Smooth muscle cell (in vitro differentiated cells): ENCODE results near the gene SUN1. TPM values are rescaled to one million over a fixed set of nuclear protein-coding genes. Genes with fewer than 3 reads are reported as not detected.

Experiments used
- DNase-seq: peaks from one replicate; lab custom pipeline; 2025; ENCODE audit not compliant: unreplicated experiment; lab: John Stamatoyannopoulos, UW
- H2AFZ ChIP-seq: fragments of 200-600 bp; sonication (generic); 2 replicates; pipeline ENCODE4 v1.6.0; 2016; ENCODE audit warnings: antibody characterized with exemption, low read depth, mild to moderate bottlenecking
- H3F3A ChIP-seq: fragments of 200-600 bp; sonication (generic); 2 replicates; pipeline ENCODE4 v1.6.0; 2017; ENCODE audit warnings: antibody characterized with exemption, low read depth
- H3K27ac ChIP-seq: fragments of 200-600 bp; sonication (generic); 2 replicates; pipeline ENCODE4 v1.5.1; 2016; ENCODE audit warnings: low read depth, mild to moderate bottlenecking
- H3K27me3 ChIP-seq: fragments of 200-600 bp; sonication (generic); 2 replicates; pipeline ENCODE4 v1.6.1; 2016; ENCODE audit warnings: low read depth, mild to moderate bottlenecking
- H3K36me3 ChIP-seq: fragments of 200-600 bp; sonication (generic); 2 replicates; pipeline ENCODE4 v1.5.1; 2016; ENCODE audit warnings: low read depth
- H3K4me1 ChIP-seq: fragments of 200-600 bp; sonication (generic); 2 replicates; pipeline ENCODE4 v1.5.1; 2016; ENCODE audit warnings: low read depth
- H3K4me2 ChIP-seq: fragments of 200-600 bp; sonication (generic); 2 replicates; pipeline ENCODE4 v1.6.0; 2016; ENCODE audit warnings: mild to moderate bottlenecking
- H3K4me3 ChIP-seq: fragments of 200-600 bp; sonication (generic); 2 replicates; pipeline ENCODE4 v1.5.1; 2016; ENCODE audit warnings: mild to moderate bottlenecking
- H3K79me2 ChIP-seq: fragments of 200-600 bp; sonication (generic); 2 replicates; pipeline ENCODE4 v1.6.0; 2016; ENCODE audit warnings: low read depth, mild to moderate bottlenecking
- H3K9ac ChIP-seq: fragments of 200-600 bp; sonication (generic); 2 replicates; pipeline ENCODE4 v1.6.0; 2016; ENCODE audit warnings: low read depth
- H3K9me3 ChIP-seq: fragments of 200-600 bp; sonication (generic); replicated peaks from 2 replicates; pipeline ENCODE4 v1.5.1; 2016; ENCODE audit warnings: low read depth
- H4K20me1 ChIP-seq: fragments of 200-600 bp; sonication (generic); 2 replicates; pipeline ENCODE4 v1.6.0; 2016; ENCODE audit warnings: low read depth
- WGBS: methylation state at CpG from one replicate; pipeline ENCODE4 v1.1.7; 2016; ENCODE audit warnings: low lambda C conversion rate; 5-methylcytosine and 5-hydroxymethylcytosine counted together
- polyA plus RNA-seq: library from polyadenylated mRNA; unstranded; fragments of >200 nt; fragmentation: Nextera tagmentation; extraction: Ambion mirVana; gene quantifications from 2 replicates; pipeline ENCODE4 v1.2.1, GENCODE V29; 2016
- total RNA-seq: library from RNA; depleted of rRNA; stranded (reverse); fragments of >200 nt; gene quantifications from 2 replicates; pipeline ENCODE4 v1.2.3, GENCODE V29; 2014
- TF ChIP-seq, protein P1 (sequence below): fragments of 200-600 bp; sonication (generic); IDR thresholded peaks from 2 replicates; pipeline ENCODE4 v1.5.1; 2017; ENCODE audit warnings: borderline replicate concordance, mild to moderate bottlenecking, antibody characterized with exemption; ENCODE audit not compliant: insufficient read depth, poor library complexity, severe bottlenecking

Gene SUN1
- total and polyA plus RNA-seq, 2 experiments from 2014 or later, result 50.7 to 90.3 TPM

DNA sequence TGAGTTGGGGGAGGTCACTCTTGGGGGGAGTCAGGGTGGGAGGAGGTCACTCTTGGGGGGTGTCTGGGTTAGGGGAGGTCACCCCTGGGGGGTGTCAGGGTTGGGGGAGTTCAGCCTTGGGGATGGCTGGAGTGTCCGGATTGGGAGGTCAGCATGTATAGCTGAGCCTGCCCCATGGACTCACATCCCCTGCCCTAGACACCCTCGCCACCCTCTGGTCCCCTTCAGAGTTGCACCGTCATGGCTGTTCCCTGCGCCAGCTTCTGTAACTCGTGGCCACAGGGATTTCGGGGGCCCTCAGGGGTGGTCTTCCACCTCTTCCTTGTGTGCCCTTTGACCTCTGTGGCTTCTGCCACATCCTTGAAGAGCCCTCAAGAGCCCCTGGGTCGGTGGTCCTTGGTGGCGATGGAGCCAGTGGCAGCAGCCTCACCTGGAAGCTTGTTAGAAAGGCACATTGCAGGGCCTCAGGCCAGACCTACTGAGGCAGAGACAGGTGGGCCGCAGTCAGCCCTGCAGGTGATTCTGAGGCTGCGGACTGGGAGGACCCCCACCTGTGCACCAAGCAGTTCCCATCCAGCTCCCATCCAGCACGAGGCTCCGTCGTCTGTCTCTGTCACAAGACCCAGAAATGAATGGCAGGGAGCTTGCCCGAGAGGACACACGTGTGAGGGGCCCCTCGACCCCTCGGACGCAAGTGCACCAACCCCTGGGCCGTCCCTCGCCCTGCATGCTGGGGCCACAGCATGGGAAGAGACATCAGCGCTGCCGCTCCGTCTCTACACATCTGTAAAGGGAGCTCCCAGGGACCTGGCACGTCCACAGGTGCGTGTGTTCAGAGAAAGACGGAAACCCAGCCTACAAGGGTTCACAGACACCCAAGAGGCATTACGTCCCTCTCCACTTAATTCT lies 44.7 kb upstream of the SUN1 start:
- Histone ChIP-seq H3K9me3 (no peaks in the 10 kb centered on the region), H3K4me2 (no peak overlapping the region), H3F3A (no peaks in the 10 kb centered on the region), H3K27ac (no peak overlapping the region), H2AFZ (no peak overlapping the region), H4K20me1 (no peaks in the 10 kb centered on the region), H3K4me3 (no peak overlapping the region), H3K27me3 (no peaks in the 10 kb centered on the region), H3K4me1 (no peaks in the 10 kb centered on the region), H3K79me2 (no peaks in the 10 kb centered on the region), H3K36me3 (no peaks in the 10 kb centered on the region), H3K9ac (no peak overlapping the region)
- 98% methylated on average over 25 of the region's 27 CpGs for WGBS
- TF ChIP-seq, protein P1, sequence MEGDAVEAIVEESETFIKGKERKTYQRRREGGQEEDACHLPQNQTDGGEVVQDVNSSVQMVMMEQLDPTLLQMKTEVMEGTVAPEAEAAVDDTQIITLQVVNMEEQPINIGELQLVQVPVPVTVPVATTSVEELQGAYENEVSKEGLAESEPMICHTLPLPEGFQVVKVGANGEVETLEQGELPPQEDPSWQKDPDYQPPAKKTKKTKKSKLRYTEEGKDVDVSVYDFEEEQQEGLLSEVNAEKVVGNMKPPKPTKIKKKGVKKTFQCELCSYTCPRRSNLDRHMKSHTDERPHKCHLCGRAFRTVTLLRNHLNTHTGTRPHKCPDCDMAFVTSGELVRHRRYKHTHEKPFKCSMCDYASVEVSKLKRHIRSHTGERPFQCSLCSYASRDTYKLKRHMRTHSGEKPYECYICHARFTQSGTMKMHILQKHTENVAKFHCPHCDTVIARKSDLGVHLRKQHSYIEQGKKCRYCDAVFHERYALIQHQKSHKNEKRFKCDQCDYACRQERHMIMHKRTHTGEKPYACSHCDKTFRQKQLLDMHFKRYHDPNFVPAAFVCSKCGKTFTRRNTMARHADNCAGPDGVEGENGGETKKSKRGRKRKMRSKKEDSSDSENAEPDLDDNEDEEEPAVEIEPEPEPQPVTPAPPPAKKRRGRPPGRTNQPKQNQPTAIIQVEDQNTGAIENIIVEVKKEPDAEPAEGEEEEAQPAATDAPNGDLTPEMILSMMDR, result no peak
- no peak for DNase-seq

DNA sequence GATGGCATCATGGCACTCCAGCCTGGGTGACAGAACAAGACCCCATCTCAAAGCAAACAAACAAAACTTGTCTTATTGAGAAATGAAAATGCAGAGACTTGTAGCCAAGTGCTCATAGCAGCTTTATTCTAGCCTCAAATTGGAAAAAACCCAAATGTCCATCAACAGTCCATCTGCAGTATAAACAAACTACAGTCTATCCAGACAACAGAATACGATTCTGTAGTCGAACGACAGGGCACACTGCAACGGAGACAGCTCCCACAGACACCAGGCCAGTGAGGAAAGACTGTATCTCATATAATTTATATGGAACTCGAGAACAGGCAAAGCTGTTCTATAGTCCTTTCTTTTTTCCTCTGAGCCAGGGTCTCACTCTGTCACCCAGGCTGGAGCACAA lies 40.8 kb upstream of the SUN1 start:
- H3K9ac ChIP-seq, result no peak overlapping the region
- no peak overlapping the region for H3K27ac ChIP-seq
- no peaks in the 10 kb centered on the region for H3K4me1 ChIP-seq
- H4K20me1 ChIP-seq, result no peaks in the 10 kb centered on the region
- DNase-seq, result no peak
- H3K36me3 ChIP-seq, result no peaks in the 10 kb centered on the region
- 82% methylated on average over 5 of the region's 5 CpGs for WGBS
- H3K27me3 ChIP-seq, result no peaks in the 10 kb centered on the region
- TF ChIP-seq, protein P1, result no peak
- no peak overlapping the region for H3K4me3 ChIP-seq
- H3K79me2 ChIP-seq, result no peaks in the 10 kb centered on the region
- no peak overlapping the region for H3K4me2 ChIP-seq
- no peak overlapping the region for H2AFZ ChIP-seq
- no peaks in the 10 kb centered on the region for H3K9me3 ChIP-seq
- no peaks in the 10 kb centered on the region for H3F3A ChIP-seq

DNA sequence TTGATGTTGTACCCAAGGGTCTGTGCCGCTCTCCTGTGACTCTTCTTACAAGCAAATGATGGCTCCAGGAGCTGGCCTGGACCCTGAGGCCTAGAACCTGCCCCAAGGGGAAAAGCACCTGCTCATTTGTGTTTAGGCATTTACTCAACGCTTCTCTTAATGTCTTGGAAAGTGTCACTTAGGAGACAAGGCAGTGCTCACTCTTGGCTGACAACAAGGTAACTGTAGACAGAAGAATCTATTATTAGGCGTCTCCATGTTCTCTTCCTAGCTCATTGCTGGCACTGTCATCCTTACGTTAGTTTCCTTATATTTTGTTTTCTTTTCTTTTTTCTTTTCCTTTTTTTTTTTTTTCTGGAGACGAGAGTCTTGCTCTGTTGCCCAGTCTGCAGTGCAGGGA lies 38.1 kb upstream of the SUN1 start:
- TF ChIP-seq, protein P1, result no peak
- Histone ChIP-seq H3K9ac (no peak overlapping the region), H3K4me1 (no peaks in the 10 kb centered on the region), H3K27ac (no peak overlapping the region), H3K4me3 (no peak overlapping the region), H3K79me2 (no peaks in the 10 kb centered on the region), H3K27me3 (no peaks in the 10 kb centered on the region), H3K36me3 (no peaks in the 10 kb centered on the region), H4K20me1 (no peaks in the 10 kb centered on the region), H2AFZ (no peak overlapping the region), H3K9me3 (no peaks in the 10 kb centered on the region), H3K4me2 (no peak overlapping the region), H3F3A (no peaks in the 10 kb centered on the region)
- DNase-seq, result no peak
- WGBS, result 86% methylated on average over 4 of the region's 5 CpGs
